ENCODE measurements around the gene NCCRP1.

NCCRP1 gene

DNA sequence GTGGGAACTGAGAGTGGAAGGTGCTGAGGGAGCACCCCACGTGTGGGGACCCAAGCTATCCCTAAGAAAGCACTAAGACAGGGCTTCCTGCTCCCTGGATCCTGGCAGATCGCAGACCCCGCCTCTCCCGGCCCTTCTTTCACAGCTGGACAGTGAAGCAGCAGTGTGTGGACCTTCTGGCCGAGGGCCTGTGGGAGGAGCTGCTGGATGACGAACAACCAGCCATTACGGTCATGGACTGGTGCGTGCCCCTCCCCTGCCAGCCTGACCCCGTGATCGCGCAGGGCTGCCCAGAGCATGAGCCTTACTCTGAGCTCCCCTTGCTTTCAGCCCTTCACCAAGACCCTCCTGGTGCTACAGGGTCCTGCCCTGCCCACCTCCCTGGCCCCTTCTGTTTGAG lies 2.3 kb downstream of the NCCRP1 start:
- Histone ChIP-seq H3K9ac (ENCODE audit: low read length in 2 of 2) (no peak overlapping the region), H3K4me3 (ENCODE audit: low read length in 2 of 2) (no peak overlapping the region), H3K9me3 (ENCODE audit: control insufficient read depth in 2 of 2, low read length in 2 of 2) (no peaks in the 10 kb centered on the region), H3K4me1 (ENCODE audit: control insufficient read depth, insufficient read depth, low read length) (peaks cover 6% of the 10 kb centered on the region), H3K36me3 (ENCODE audit: control insufficient read depth in 2 of 2, insufficient read depth in 2 of 2, low read length in 2 of 2) (no peaks in the 10 kb centered on the region), H3K27me3 (ENCODE audit: control insufficient read depth in 1 of 2, insufficient read depth in 2 of 2, low read length in 2 of 2) (peaks cover 51 to 63% of the 10 kb centered on the region in 2 donors), H3K27ac (ENCODE audit: low read length) (no peak overlapping the region)

DNA sequence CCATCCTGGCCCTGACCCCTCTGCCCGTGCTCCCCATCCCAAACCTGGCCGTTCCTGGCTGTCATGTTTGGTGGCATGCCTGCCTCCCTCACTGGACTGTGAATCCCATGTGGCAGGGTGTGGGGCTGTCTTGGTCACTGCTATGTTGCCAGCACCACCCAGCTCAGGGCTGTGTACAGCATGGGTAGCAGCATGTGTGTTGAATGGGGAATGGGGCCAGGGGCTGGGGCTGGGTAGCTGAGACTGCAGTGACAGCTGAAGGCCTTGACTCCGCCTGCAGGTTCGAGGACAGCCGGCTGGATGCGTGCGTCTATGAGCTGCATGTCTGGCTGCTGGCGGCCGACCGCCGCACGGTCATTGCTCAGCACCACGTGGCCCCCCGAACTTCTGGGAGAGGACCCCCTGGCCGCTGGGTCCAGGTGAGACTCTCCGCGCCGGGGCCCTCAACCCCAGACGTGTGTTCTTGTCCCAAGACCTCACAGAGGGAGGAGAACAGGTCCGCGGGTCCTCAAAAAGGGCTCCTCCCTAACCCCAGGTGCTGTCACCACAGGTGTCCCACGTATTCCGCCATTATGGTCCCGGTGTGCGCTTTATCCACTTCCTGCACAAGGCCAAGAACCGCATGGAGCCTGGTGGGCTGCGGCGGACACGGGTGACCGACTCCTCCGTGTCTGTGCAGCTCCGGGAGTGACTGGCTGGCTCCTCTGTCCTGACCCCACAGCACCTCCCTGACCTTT lies 3.5 kb downstream of the NCCRP1 start:
- H3K9ac ChIP-seq (ENCODE audit: low read length in 2 of 2): no peak overlapping the region
- no peaks in the 10 kb centered on the region for H3K36me3 ChIP-seq (ENCODE audit: control insufficient read depth in 2 of 2, insufficient read depth in 2 of 2, low read length in 2 of 2)
- H3K9me3 ChIP-seq (ENCODE audit: control insufficient read depth in 2 of 2, low read length in 2 of 2): no peaks in the 10 kb centered on the region
- H3K4me1 ChIP-seq (ENCODE audit: control insufficient read depth, insufficient read depth, low read length): peaks cover 6% of the 10 kb centered on the region
- peaks cover 49 to 61% of the 10 kb centered on the region in 2 donors for H3K27me3 ChIP-seq (ENCODE audit: control insufficient read depth in 1 of 2, insufficient read depth in 2 of 2, low read length in 2 of 2)
- no peak overlapping the region for H3K27ac ChIP-seq (ENCODE audit: low read length)
- no peak overlapping the region for H3K4me3 ChIP-seq (ENCODE audit: low read length in 2 of 2)

DNA sequence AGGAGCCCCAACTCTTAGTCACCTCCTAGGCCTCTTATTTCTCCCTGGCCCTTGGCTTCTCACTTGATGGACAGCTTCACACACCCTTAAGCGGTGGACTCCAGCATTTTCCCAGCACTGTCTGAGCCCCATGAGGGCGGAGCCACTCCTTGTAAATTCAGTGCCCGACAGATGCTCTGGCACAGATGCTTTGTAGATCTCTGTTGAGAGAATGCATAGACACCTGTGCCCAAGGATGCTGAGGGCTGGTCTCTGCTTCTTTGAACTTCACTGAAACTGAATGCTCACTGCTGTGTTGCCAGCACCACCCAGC lies 4.0 kb downstream of the NCCRP1 start:
- Histone ChIP-seq H3K4me1 (ENCODE audit: control insufficient read depth, insufficient read depth, low read length) (peaks cover 6% of the 10 kb centered on the region), H3K9ac (ENCODE audit: low read length in 2 of 2) (no peak overlapping the region), H3K4me3 (ENCODE audit: low read length in 2 of 2) (no peak overlapping the region), H3K27ac (ENCODE audit: low read length) (no peak overlapping the region), H3K9me3 (ENCODE audit: control insufficient read depth in 2 of 2, low read length in 2 of 2) (no peaks in the 10 kb centered on the region), H3K27me3 (ENCODE audit: control insufficient read depth in 1 of 2, insufficient read depth in 2 of 2, low read length in 2 of 2) (peaks cover 46 to 60% of the 10 kb centered on the region in 2 donors), H3K36me3 (ENCODE audit: control insufficient read depth in 2 of 2, insufficient read depth in 2 of 2, low read length in 2 of 2) (no peaks in the 10 kb centered on the region)

GRCh38 chr19:39202998-39203355 lies 6.2 kb downstream of the NCCRP1 start:
- H3K36me3 ChIP-seq (ENCODE audit: control insufficient read depth in 2 of 2, insufficient read depth in 2 of 2, low read length in 2 of 2): no peaks in the 10 kb centered on the region
- H3K9me3 ChIP-seq (ENCODE audit: control insufficient read depth in 2 of 2, low read length in 2 of 2): no peaks in the 10 kb centered on the region
- H3K4me1 ChIP-seq (ENCODE audit: control insufficient read depth, insufficient read depth, low read length): peaks cover 2% of the 10 kb centered on the region
- no peak overlapping the region for H3K9ac ChIP-seq (ENCODE audit: low read length in 2 of 2)
- peaks cover 35 to 42% of the 10 kb centered on the region in 2 donors for H3K27me3 ChIP-seq (ENCODE audit: control insufficient read depth in 1 of 2, insufficient read depth in 2 of 2, low read length in 2 of 2)
- no peak overlapping the region for H3K27ac ChIP-seq (ENCODE audit: low read length)
- H3K4me3 ChIP-seq (ENCODE audit: low read length in 2 of 2): no peak overlapping the region

- H3K27ac ChIP-seq (ENCODE audit: low read length): no peak within 1 kb of the TSS
- no peak within 1 kb of the TSS for H3K9ac ChIP-seq (ENCODE audit: low read length in 2 of 2)
- no peak within 1 kb of the TSS for H3K4me3 ChIP-seq (ENCODE audit: low read length in 2 of 2)
- peaks cover 38 to 39% of the 10 kb centered on the region in 2 donors for H3K27me3 ChIP-seq (ENCODE audit: control insufficient read depth in 1 of 2, insufficient read depth in 2 of 2, low read length in 2 of 2)
- no peaks in the 10 kb centered on the region for H3K9me3 ChIP-seq (ENCODE audit: control insufficient read depth in 2 of 2, low read length in 2 of 2)
- H3K36me3 ChIP-seq (ENCODE audit: control insufficient read depth in 2 of 2, insufficient read depth in 2 of 2, low read length in 2 of 2): no peaks in the 10 kb centered on the region
- peaks cover 2% of the 10 kb centered on the region for H3K4me1 ChIP-seq (ENCODE audit: control insufficient read depth, insufficient read depth, low read length)
These were observed 6.9 kb downstream of the NCCRP1 start, which contains the start of gene SYCN for GRCh38 chr19:39203372-39204341. Gene SYCN, minus strand, starts transcription at chr19:39204263. Its CDS starts 9 bp downstream, at chr19:39204254.

GRCh38 chr19:39205449-39205764 lies 8.6 kb downstream of the NCCRP1 start:
- no peak overlapping the region for H3K4me3 ChIP-seq (ENCODE audit: low read length in 2 of 2)
- no peaks in the 10 kb centered on the region for H3K36me3 ChIP-seq (ENCODE audit: control insufficient read depth in 2 of 2, insufficient read depth in 2 of 2, low read length in 2 of 2)
- H3K9ac ChIP-seq (ENCODE audit: low read length in 2 of 2): no peak overlapping the region
- H3K9me3 ChIP-seq (ENCODE audit: control insufficient read depth in 2 of 2, low read length in 2 of 2): no peaks in the 10 kb centered on the region
- peaks cover 25 to 34% of the 10 kb centered on the region in 2 donors for H3K27me3 ChIP-seq (ENCODE audit: control insufficient read depth in 1 of 2, insufficient read depth in 2 of 2, low read length in 2 of 2)
- H3K27ac ChIP-seq (ENCODE audit: low read length): no peak overlapping the region
- no peaks in the 10 kb centered on the region for H3K4me1 ChIP-seq (ENCODE audit: control insufficient read depth, insufficient read depth, low read length)

- H3K4me1 ChIP-seq (ENCODE audit: control insufficient read depth, insufficient read depth, low read length): no peaks in the 10 kb centered on the region
- no peaks in the 10 kb centered on the region for H3K36me3 ChIP-seq (ENCODE audit: control insufficient read depth in 2 of 2, insufficient read depth in 2 of 2, low read length in 2 of 2)
- H3K9ac ChIP-seq (ENCODE audit: low read length in 2 of 2): no peak overlapping the region
- no peak overlapping the region for H3K4me3 ChIP-seq (ENCODE audit: low read length in 2 of 2)
- H3K27me3 ChIP-seq (ENCODE audit: control insufficient read depth in 1 of 2, insufficient read depth in 2 of 2, low read length in 2 of 2): peaks cover 20 to 30% of the 10 kb centered on the region in 2 donors
- no peak overlapping the region for H3K27ac ChIP-seq (ENCODE audit: low read length)
- no peaks in the 10 kb centered on the region for H3K9me3 ChIP-seq (ENCODE audit: control insufficient read depth in 2 of 2, low read length in 2 of 2)
These were observed 9.4 kb downstream of the NCCRP1 start for GRCh38 chr19:39206122-39206521.

GRCh38 chr19:39207293-39207836 lies 10.6 kb downstream of the NCCRP1 start:
- Histone ChIP-seq H3K36me3 (ENCODE audit: control insufficient read depth in 2 of 2, insufficient read depth in 2 of 2, low read length in 2 of 2) (no peaks in the 10 kb centered on the region), H3K9ac (ENCODE audit: low read length in 2 of 2) (no peak overlapping the region), H3K27ac (ENCODE audit: low read length) (no peak overlapping the region), H3K9me3 (ENCODE audit: control insufficient read depth in 2 of 2, low read length in 2 of 2) (no peaks in the 10 kb centered on the region), H3K27me3 (ENCODE audit: control insufficient read depth in 1 of 2, insufficient read depth in 2 of 2, low read length in 2 of 2) (peaks cover 14 to 22% of the 10 kb centered on the region in 2 donors), H3K4me3 (ENCODE audit: low read length in 2 of 2) (no peak overlapping the region), H3K4me1 (ENCODE audit: control insufficient read depth, insufficient read depth, low read length) (no peaks in the 10 kb centered on the region)

DNA sequence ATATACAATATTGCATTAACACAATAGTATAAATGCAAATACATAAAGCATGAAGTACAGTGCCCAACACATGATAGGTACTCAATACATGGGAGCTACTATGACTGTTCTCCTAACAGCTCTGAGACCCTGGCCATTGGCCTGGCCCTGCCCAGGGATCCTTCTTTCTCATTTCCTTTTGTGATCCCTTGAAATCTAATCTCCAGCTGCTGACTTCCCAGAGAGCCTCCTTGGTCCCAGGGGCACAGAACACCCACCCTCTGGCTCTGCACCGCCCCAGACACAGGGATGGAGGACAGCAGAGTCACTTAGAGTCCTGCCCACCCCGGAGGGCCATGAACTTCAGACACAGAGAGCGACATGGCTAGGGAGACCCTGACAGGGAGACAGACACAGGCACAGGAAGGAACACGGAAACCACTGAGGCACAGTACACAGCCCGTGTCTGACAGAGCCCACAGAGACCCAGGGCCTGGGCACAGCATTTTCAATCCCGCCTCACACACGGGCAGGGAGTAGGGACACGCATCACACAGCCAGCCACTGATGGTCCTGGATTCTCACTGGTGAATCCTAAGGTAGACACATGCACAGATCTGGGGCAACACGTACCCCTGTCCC lies 11.5 kb downstream of the NCCRP1 start:
- H3K4me3 ChIP-seq (ENCODE audit: low read length in 2 of 2): no peak overlapping the region
- peaks cover 10 to 13% of the 10 kb centered on the region in 2 donors for H3K27me3 ChIP-seq (ENCODE audit: control insufficient read depth in 1 of 2, insufficient read depth in 2 of 2, low read length in 2 of 2)
- H3K4me1 ChIP-seq (ENCODE audit: control insufficient read depth, insufficient read depth, low read length): no peaks in the 10 kb centered on the region
- no peaks in the 10 kb centered on the region for H3K36me3 ChIP-seq (ENCODE audit: control insufficient read depth in 2 of 2, insufficient read depth in 2 of 2, low read length in 2 of 2)
- no peak overlapping the region for H3K9ac ChIP-seq (ENCODE audit: low read length in 2 of 2)
- H3K9me3 ChIP-seq (ENCODE audit: control insufficient read depth in 2 of 2, low read length in 2 of 2): no peaks in the 10 kb centered on the region
- H3K27ac ChIP-seq (ENCODE audit: low read length): no peak overlapping the region

DNA sequence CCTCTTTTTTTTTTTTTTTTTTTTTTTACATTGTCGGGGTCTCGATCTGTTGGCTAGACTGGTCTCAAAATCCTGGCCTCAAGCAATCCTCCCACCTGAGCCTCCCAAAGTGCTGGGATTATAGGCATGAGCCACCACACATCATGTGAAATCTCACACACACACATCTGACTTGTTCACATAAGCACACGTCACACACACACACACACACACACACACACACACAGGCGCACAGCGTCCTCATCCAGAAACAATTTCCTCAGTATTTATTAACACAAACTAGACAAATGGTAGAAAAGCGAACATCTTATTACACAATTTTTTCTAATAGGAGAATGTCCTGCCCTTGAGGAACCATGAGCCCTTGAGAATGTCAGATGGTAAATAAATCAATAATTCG lies 12.4 kb downstream of the NCCRP1 start:
- H3K9ac ChIP-seq (ENCODE audit: low read length in 2 of 2): no peak overlapping the region
- H3K4me1 ChIP-seq (ENCODE audit: control insufficient read depth, insufficient read depth, low read length): no peaks in the 10 kb centered on the region
- no peak overlapping the region for H3K4me3 ChIP-seq (ENCODE audit: low read length in 2 of 2)
- H3K27ac ChIP-seq (ENCODE audit: low read length): no peak overlapping the region
- H3K36me3 ChIP-seq (ENCODE audit: control insufficient read depth in 2 of 2, insufficient read depth in 2 of 2, low read length in 2 of 2): no peaks in the 10 kb centered on the region
- no peaks in the 10 kb centered on the region for H3K9me3 ChIP-seq (ENCODE audit: control insufficient read depth in 2 of 2, low read length in 2 of 2)
- H3K27me3 ChIP-seq (ENCODE audit: control insufficient read depth in 1 of 2, insufficient read depth in 2 of 2, low read length in 2 of 2): peaks cover 1 to 12% of the 10 kb centered on the region in 2 donors
